Measurements from ENCODE around the gene USP34.
A peak's percentile ranks its signal among the peaks of the same experiment; 100 is the strongest.

The USP34 gene

DNA sequence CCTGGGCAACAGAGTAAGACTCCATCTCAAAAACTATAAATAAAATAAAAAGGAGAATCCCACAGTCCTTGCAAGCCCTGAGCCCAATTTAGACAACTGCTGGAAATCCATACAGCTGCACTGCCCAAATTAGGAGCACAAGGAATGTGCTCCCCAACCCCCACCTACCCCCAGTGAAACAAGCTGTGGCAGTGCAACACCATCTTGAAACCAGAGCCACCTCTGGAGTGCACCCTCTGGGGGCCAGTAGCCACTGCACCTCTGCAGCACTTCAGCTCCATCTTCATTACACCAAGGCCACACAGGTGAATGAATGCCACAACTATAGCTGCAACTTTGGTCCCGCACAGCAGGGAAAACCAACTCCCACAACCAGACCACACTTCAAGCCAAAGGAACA lies 37.3 kb downstream of the USP34 start:
- DNase-seq (ENCODE audit: low spot score), result no peak
- TF ChIP-seq, protein P1, sequence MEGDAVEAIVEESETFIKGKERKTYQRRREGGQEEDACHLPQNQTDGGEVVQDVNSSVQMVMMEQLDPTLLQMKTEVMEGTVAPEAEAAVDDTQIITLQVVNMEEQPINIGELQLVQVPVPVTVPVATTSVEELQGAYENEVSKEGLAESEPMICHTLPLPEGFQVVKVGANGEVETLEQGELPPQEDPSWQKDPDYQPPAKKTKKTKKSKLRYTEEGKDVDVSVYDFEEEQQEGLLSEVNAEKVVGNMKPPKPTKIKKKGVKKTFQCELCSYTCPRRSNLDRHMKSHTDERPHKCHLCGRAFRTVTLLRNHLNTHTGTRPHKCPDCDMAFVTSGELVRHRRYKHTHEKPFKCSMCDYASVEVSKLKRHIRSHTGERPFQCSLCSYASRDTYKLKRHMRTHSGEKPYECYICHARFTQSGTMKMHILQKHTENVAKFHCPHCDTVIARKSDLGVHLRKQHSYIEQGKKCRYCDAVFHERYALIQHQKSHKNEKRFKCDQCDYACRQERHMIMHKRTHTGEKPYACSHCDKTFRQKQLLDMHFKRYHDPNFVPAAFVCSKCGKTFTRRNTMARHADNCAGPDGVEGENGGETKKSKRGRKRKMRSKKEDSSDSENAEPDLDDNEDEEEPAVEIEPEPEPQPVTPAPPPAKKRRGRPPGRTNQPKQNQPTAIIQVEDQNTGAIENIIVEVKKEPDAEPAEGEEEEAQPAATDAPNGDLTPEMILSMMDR (IDR thresholded peaks at IDR 0.05; ENCODE audit: extremely low read depth, missing control alignments), result no peak

DNA sequence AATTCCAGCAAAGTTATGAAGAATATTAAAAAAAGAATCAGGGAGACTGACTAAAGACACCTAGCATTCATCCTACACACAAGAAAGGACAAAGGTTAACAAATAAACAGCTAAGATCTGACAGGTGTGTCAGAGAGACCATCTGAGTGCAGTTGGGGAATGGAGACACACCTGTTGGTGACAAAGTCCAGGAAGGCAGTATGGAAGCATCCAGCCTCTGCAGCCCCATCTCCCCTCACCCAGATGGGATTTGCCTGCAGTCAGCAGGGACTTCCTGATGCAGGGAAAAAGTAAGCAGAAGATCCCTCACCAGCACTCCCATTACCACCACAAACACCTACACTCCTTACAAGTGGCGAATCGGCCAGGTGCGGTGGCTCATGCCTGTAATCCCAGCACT lies 37.9 kb downstream of the USP34 start:
- TF ChIP-seq, protein P1 (IDR thresholded peaks at IDR 0.05; ENCODE audit: extremely low read depth, missing control alignments), result no peak
- no peak for DNase-seq (ENCODE audit: low spot score)

DNA sequence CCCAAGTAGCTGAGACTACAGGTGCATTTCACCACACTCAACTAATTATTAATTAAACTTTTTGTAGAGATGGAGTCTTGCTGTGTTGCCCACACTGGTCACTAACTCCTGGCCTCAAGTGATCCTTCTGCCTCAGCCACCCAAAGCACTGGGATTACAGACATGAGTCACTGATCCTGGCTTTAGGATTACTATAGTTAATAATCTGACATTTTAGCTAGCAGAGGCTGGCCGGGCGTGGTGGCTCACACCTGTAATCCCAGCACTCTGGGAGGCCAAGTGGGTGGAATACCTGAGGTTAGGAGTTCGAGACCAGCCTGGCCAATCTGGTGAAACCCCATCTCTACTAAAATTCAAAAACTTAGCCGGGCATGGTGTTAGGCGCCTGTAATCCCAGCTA lies 39.5 kb downstream of the USP34 start:
- TF ChIP-seq, protein P1 (IDR thresholded peaks at IDR 0.05; ENCODE audit: extremely low read depth, missing control alignments), result no peak
- no peak for DNase-seq (ENCODE audit: low spot score)

DNA sequence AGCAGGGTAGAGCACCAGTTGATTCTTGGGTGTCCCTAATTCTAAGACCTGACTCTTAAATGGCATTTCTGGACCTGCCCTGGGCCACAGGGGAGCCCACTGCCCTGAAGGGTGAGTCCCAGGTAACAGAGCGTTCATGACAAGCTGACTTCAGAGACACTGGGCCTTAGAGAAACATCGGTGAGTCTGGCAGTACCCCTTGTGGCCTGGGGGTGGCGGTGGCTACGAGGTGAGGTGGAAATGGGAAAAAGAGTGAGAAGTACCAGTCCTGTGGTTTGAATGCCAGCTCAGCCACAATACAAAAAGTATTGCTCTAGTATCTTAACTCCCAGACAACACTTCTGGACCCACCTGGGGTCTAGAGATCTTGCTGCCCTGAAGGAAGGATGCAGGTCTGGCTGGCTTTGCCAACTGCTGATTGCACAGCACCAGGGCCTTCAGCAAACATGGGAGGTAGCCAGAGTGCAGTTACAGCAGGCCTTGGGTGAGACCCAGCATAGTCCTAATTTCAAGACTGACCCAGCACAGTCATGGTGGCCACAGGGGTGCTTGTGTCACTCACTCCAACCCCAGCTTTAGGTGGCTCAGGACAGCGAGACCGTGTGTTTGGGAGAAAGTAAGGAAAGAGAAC lies 44.5 kb downstream of the USP34 start:
- peak; percentile 66 for DNase-seq (ENCODE audit: low spot score)
- TF ChIP-seq, protein P1 (IDR thresholded peaks at IDR 0.05; ENCODE audit: extremely low read depth, missing control alignments), result peak; percentile 67

DNA sequence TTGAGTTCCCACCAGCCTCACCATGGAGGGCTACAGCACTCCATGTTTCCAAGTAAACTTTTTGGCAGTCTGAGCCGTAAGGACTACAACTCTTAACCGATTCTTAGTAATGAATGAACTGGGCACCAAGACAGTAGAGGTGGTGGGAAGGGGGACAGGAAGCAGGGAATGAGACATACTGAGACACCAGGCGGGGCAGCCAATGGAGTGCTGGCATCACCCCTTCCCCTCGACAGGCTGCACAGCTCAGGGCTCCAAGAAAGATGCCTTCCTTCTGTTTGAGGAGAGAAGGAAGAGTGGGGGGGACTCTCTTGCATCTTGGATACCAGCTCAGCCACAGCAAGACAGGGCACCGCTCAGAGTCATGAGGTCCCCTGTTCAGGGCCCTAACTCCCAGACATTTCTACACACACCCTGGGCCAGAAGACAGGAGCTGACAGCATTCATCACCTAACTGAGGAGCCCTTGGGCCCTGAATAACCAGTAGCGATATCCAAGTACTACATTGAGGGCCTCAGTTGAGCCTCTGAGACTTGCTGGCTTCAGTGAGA lies 45.2 kb downstream of the USP34 start:
- TF ChIP-seq, protein P1 (IDR thresholded peaks at IDR 0.05; ENCODE audit: extremely low read depth, missing control alignments), result no peak
- no peak for DNase-seq (ENCODE audit: low spot score)

DNA sequence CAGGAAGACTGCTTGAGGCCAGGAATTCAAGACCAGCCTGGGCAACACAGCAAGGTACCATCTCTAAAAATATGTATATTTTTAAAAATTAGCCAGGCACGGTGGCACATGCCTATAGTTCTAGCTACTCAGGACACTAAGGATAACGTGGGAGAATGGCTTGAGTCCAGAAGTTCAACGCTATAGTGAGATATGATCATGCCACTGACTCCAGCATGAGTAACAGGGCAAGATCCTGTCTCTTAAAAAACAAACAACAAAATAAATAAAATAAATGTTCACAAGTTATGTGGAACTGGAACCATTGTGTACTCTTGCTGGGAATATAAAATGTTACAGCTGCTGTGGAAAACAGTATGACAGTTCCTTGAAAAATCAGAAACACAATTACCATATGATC lies 47.2 kb downstream of the USP34 start:
- TF ChIP-seq, protein P1 (IDR thresholded peaks at IDR 0.05; ENCODE audit: extremely low read depth, missing control alignments), result no peak
- DNase-seq (ENCODE audit: low spot score), result no peak

DNA sequence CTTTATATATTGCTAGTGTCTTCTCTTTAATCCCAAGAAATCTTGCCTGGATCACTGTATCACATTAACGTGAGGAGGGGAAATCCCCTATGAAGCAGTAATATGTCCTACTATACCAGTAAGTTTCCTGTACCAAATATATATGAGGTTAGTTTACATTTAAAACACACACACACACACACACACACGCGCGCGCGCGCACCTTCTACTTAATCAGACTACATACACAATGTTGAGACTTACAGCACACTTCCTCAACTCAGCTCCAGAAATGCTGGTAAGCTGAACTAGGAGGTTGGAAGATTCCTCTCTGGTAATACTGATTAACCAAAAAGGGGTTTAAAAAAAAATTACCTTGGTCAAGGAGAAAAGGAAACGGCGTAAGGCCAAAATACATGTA lies 49.3 kb downstream of the USP34 start:
- no peak for DNase-seq (ENCODE audit: low spot score)
- TF ChIP-seq, protein P1 (IDR thresholded peaks at IDR 0.05; ENCODE audit: extremely low read depth, missing control alignments), result no peak

Data from GM20000 (cell line).